ENCODE results near the gene COX8A. TPM values are rescaled to one million over a fixed set of nuclear protein-coding genes. Genes with fewer than 3 reads are reported as not detected.
A peak's percentile ranks its signal among the peaks of the same experiment; 100 is the strongest.

The COX8A gene
- total and polyA plus RNA-seq, 9 of the 15 experiments (the other 6 are each of a cell fraction or from before 2014, with no cell fraction given): 274 to 1,206 (median 526) TPM

DNA sequence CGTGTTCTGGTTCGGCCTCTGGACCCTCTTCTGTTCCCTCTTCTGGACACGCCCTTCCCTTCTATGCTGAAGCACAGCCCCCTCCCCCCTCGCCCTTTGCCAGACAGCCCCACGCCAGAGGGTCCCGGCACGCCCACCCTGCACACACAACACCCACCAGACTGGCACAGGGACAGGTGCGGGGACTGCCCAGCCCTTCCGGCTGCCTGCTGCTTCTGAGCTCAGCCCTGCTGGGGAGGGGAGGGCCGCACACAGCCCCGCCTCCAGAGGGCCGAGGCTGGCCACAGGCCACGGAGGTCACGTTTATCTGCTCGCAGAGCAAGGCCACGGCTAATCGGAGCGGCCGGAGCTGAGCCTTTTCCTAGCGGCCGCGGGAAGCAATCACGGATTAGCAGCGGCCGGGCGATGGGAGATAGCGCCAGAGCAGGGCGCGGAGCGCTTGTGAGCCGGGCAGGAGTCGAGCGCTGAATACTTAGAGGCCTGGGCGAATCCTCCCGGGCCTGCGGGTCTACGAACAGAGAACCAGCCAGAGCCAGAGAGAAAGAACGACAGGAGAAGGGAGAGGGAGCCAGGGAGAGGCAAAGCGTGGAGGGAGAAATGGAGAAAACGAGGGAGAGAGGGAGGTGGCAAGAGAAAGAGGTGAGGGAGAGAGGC, 33.3 kb downstream of the COX8A start (continued):
- TF ChIP-seq, protein P1, sequence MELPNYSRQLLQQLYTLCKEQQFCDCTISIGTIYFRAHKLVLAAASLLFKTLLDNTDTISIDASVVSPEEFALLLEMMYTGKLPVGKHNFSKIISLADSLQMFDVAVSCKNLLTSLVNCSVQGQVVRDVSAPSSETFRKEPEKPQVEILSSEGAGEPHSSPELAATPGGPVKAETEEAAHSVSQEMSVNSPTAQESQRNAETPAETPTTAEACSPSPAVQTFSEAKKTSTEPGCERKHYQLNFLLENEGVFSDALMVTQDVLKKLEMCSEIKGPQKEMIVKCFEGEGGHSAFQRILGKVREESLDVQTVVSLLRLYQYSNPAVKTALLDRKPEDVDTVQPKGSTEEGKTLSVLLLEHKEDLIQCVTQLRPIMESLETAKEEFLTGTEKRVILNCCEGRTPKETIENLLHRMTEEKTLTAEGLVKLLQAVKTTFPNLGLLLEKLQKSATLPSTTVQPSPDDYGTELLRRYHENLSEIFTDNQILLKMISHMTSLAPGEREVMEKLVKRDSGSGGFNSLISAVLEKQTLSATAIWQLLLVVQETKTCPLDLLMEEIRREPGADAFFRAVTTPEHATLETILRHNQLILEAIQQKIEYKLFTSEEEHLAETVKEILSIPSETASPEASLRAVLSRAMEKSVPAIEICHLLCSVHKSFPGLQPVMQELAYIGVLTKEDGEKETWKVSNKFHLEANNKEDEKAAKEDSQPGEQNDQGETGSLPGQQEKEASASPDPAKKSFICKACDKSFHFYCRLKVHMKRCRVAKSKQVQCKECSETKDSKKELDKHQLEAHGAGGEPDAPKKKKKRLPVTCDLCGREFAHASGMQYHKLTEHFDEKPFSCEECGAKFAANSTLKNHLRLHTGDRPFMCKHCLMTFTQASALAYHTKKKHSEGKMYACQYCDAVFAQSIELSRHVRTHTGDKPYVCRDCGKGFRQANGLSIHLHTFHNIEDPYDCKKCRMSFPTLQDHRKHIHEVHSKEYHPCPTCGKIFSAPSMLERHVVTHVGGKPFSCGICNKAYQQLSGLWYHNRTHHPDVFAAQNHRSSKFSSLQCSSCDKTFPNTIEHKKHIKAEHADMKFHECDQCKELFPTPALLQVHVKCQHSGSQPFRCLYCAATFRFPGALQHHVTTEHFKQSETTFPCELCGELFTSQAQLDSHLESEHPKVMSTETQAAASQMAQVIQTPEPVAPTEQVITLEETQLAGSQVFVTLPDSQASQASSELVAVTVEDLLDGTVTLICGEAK (IDR thresholded peaks at IDR 0.05): no peak
- TF ChIP-seq, protein P1 (CRISPR knock-in tag; IDR thresholded peaks at IDR 0.05): no peak
- peak; percentile 85 for TF ChIP-seq SMARCA4 (IDR thresholded peaks at IDR 0.05)
- TF ChIP-seq NFE2L1 (tag; IDR thresholded peaks at IDR 0.05; ENCODE audit: borderline replicate concordance, low read depth): no peak
- TF ChIP-seq RAD21 (CRISPR knock-in tag; conservative IDR thresholded peaks at IDR 0.05 in 1 of 2, IDR thresholded peaks at IDR 0.05 in 1 of 2): peak; percentile 39 to 53
- no peak for TF ChIP-seq ILK (tag; IDR thresholded peaks at IDR 0.05; ENCODE audit: borderline replicate concordance, low read depth)
- TF ChIP-seq, protein P2, sequence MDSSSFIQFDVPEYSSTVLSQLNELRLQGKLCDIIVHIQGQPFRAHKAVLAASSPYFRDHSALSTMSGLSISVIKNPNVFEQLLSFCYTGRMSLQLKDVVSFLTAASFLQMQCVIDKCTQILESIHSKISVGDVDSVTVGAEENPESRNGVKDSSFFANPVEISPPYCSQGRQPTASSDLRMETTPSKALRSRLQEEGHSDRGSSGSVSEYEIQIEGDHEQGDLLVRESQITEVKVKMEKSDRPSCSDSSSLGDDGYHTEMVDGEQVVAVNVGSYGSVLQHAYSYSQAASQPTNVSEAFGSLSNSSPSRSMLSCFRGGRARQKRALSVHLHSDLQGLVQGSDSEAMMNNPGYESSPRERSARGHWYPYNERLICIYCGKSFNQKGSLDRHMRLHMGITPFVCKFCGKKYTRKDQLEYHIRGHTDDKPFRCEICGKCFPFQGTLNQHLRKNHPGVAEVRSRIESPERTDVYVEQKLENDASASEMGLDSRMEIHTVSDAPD (CRISPR knock-in tag; IDR thresholded peaks at IDR 0.05): no peak
- TF ChIP-seq, protein P3, sequence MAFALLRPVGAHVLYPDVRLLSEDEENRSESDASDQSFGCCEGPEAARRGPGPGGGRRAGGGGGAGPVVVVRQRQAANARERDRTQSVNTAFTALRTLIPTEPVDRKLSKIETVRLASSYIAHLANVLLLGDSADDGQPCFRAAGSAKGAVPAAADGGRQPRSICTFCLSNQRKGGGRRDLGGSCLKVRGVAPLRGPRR (CRISPR knock-in tag; IDR thresholded peaks at IDR 0.05): no peak
- peak; percentile 68 for TF ChIP-seq MBD2 (IDR thresholded peaks at IDR 0.05; ENCODE audit: borderline replicate concordance, low read depth)
- TF ChIP-seq ZNF41 (CRISPR knock-in tag; conservative IDR thresholded peaks at IDR 0.05): no peak
- TF ChIP-seq, protein P4, sequence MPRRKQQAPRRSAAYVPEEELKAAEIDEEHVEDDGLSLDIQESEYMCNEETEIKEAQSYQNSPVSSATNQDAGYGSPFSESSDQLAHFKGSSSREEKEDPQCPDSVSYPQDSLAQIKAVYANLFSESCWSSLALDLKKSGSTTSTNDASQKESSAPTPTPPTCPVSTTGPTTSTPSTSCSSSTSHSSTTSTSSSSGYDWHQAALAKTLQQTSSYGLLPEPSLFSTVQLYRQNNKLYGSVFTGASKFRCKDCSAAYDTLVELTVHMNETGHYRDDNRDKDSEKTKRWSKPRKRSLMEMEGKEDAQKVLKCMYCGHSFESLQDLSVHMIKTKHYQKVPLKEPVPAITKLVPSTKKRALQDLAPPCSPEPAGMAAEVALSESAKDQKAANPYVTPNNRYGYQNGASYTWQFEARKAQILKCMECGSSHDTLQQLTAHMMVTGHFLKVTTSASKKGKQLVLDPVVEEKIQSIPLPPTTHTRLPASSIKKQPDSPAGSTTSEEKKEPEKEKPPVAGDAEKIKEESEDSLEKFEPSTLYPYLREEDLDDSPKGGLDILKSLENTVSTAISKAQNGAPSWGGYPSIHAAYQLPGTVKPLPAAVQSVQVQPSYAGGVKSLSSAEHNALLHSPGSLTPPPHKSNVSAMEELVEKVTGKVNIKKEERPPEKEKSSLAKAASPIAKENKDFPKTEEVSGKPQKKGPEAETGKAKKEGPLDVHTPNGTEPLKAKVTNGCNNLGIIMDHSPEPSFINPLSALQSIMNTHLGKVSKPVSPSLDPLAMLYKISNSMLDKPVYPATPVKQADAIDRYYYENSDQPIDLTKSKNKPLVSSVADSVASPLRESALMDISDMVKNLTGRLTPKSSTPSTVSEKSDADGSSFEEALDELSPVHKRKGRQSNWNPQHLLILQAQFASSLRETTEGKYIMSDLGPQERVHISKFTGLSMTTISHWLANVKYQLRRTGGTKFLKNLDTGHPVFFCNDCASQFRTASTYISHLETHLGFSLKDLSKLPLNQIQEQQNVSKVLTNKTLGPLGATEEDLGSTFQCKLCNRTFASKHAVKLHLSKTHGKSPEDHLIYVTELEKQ (CRISPR knock-in tag; IDR thresholded peaks at IDR 0.05): no peak
- TF ChIP-seq ARID1B (IDR thresholded peaks at IDR 0.05): peak; percentile 96

All from K562 (cell line).